Natural killer cell (primary cell): ENCODE measurements around the gene VSNL1. TPM values are rescaled to one million over a fixed set of nuclear protein-coding genes. Genes with fewer than 3 reads are reported as not detected.

Source experiments
- ATAC-seq, 3 donors: fragments of 150-1000 bp in 2 of 3; fragments of 200-7000 bp in 1 of 3; cut with Tn5 transposase; 1 replicate in 1 of 3; 2 replicates in 2 of 3; pipeline ENCODE4 v1.10.0; 2021; ENCODE audit warnings: mild to moderate bottlenecking in 2 of 3, moderate library complexity in 2 of 3
- DNase-seq, 2 donors: peaks; one replicate each; pipeline versions ENCODE4 v3.0.0 to v3.0.0-alpha.2; 2013 to 2021; ENCODE audit warnings: mixed read lengths in 1 of 2
- H3K27ac ChIP-seq: one replicate; pipeline ENCODE4 v1.5.1; 2013; ENCODE audit warnings: mild to moderate bottlenecking, low read length
- H3K27me3 ChIP-seq: one replicate; pipeline ENCODE4 v1.6.1; 2013; ENCODE audit warnings: low read length; ENCODE audit not compliant: control insufficient read depth, insufficient read depth
- H3K36me3 ChIP-seq: one replicate; pipeline ENCODE4 v1.6.1; 2013; ENCODE audit warnings: low read length; ENCODE audit not compliant: control insufficient read depth, insufficient read depth
- H3K4me1 ChIP-seq: one replicate; pipeline ENCODE4 v1.6.1; 2013; ENCODE audit warnings: low read length; ENCODE audit not compliant: control insufficient read depth, insufficient read depth
- H3K4me3 ChIP-seq: one replicate; pipeline ENCODE4 v1.5.1; 2013; ENCODE audit warnings: low read length
- H3K9me3 ChIP-seq: one replicate; pipeline ENCODE4 v1.6.1; 2013; ENCODE audit warnings: low read length; ENCODE audit not compliant: control insufficient read depth, insufficient read depth
- H3K27ac Mint-ChIP-seq, 2 donors: one replicate each; pipeline ENCODE4 v1.8.0; 2022; ENCODE audit warnings: mild to moderate bottlenecking in 2 of 2, mixed read lengths in 2 of 2, moderate library complexity in 1 of 2
- H3K27me3 Mint-ChIP-seq, 2 donors: one replicate each; pipeline ENCODE4 v1.8.0; 2022; ENCODE audit warnings: low read depth in 2 of 2, mixed read lengths in 2 of 2
- H3K36me3 Mint-ChIP-seq: one replicate; pipeline ENCODE4 v1.8.0; 2022; ENCODE audit warnings: mixed read lengths
- H3K4me1 Mint-ChIP-seq, 2 donors: one replicate each; pipeline ENCODE4 v1.8.0; 2022; ENCODE audit warnings: mixed read lengths in 2 of 2
- H3K4me3 Mint-ChIP-seq: one replicate; pipeline ENCODE4 v1.8.0; 2022; ENCODE audit warnings: mild to moderate bottlenecking, moderate library complexity, mixed read lengths
- H3K9me3 Mint-ChIP-seq, 2 donors: one replicate each; pipeline ENCODE4 v1.8.0; 2022; ENCODE audit warnings: mixed read lengths in 2 of 2
- CTCF ChIP-seq: fragments of 200-600 bp; IDR thresholded peaks from one replicate; pipeline ENCODE4 v1.8.0; 2022; ENCODE audit warnings: antibody characterized with exemption
- WGBS: methylation state at CpG from one replicate; pipeline ENCODE4 v1.1.7; 2013; ENCODE audit warnings: missing lambda C conversion rate; ENCODE audit not compliant: insufficient coverage; 5-methylcytosine and 5-hydroxymethylcytosine counted together
- intact Hi-C: fragments of 100-400 bp; cut with micrococcal nuclease; formaldehyde crosslinking; loops from one replicate; pipeline ENCODE4 v1.14.2; 2022
- total RNA-seq, 4 donors: library from RNA; stranded (reverse); fragments of 120-200 nt in 1 of 4; gene quantifications; one replicate each; pipeline versions ENCODE4 v1.2.3 to v1.2.4, GENCODE V29; 2013 to 2022

The VSNL1 gene
- total RNA-seq, 3 donors from 2014 or later (not counting 1 experiment from before 2014, with no cell fraction given): not detected

- no peak for ATAC-seq
- no peaks in the 10 kb centered on the region for H3K36me3 Mint-ChIP-seq
- H3K4me3 ChIP-seq: no peak overlapping the region
- no peak for DNase-seq
- no peaks in the 10 kb centered on the region for H3K9me3 ChIP-seq
- H3K27ac Mint-ChIP-seq: no peak overlapping the region
- H3K4me3 Mint-ChIP-seq: no peak overlapping the region
- WGBS: 77% methylated on average over 3 of the region's 3 CpGs
- intact Hi-C loops: no loop called here
- no peaks in the 10 kb centered on the region for H3K4me1 ChIP-seq
- H3K4me1 Mint-ChIP-seq: no peaks in the 10 kb centered on the region
- no peak for TF ChIP-seq CTCF
- H3K27me3 ChIP-seq: no peaks in the 10 kb centered on the region
- no peaks in the 10 kb centered on the region for H3K9me3 Mint-ChIP-seq
- H3K27ac ChIP-seq: no peak overlapping the region
- H3K36me3 ChIP-seq: no peaks in the 10 kb centered on the region
- no peaks in the 10 kb centered on the region for H3K27me3 Mint-ChIP-seq
These were observed 95.8 kb downstream of the VSNL1 start for GRCh38 chr2:17636257-17636656.

- Mint-ChIP-seq H3K9me3 (no peaks in the 10 kb centered on the region), H3K27ac (no peak overlapping the region), H3K4me1 (no peaks in the 10 kb centered on the region), H3K4me3 (no peak overlapping the region), H3K27me3 (no peaks in the 10 kb centered on the region), H3K36me3 (no peaks in the 10 kb centered on the region)
- no peaks in the 10 kb centered on the region for H3K9me3 ChIP-seq
- WGBS: 87% methylated on average over 8 of the region's 8 CpGs
- no peak for TF ChIP-seq CTCF
- H3K36me3 ChIP-seq: no peaks in the 10 kb centered on the region
- no peak for DNase-seq
- H3K4me1 ChIP-seq: no peaks in the 10 kb centered on the region
- H3K4me3 ChIP-seq: no peak overlapping the region
- no peak for ATAC-seq
- no peak overlapping the region for H3K27ac ChIP-seq
- intact Hi-C loops: no loop called here
- H3K27me3 ChIP-seq: no peaks in the 10 kb centered on the region
These were observed 96.8 kb downstream of the VSNL1 start for GRCh38 chr2:17637131-17637906.

GRCh38 chr2:17638196-17638743 lies 97.8 kb downstream of the VSNL1 start:
- no peaks in the 10 kb centered on the region for H3K27me3 Mint-ChIP-seq
- intact Hi-C loops: no loop called here
- H3K4me1 ChIP-seq: no peaks in the 10 kb centered on the region
- no peak overlapping the region for H3K4me3 Mint-ChIP-seq
- no peaks in the 10 kb centered on the region for H3K36me3 Mint-ChIP-seq
- TF ChIP-seq CTCF: no peak
- no peaks in the 10 kb centered on the region for H3K27me3 ChIP-seq
- H3K27ac ChIP-seq: no peak overlapping the region
- DNase-seq (no peak), ATAC-seq (no peak)
- H3K36me3 ChIP-seq: no peaks in the 10 kb centered on the region
- no peak overlapping the region for H3K27ac Mint-ChIP-seq
- WGBS: 82% methylated on average over 7 of the region's 7 CpGs
- no peaks in the 10 kb centered on the region for H3K4me1 Mint-ChIP-seq
- no peaks in the 10 kb centered on the region for H3K9me3 Mint-ChIP-seq
- H3K9me3 ChIP-seq: no peaks in the 10 kb centered on the region
- no peak overlapping the region for H3K4me3 ChIP-seq
